Coronary artery (tissue), 2 donors: ENCODE data around the gene RDH8.

Source experiments
- DNase-seq: peaks from one replicate; pipeline ENCODE4 v3.0.0-alpha.2; 2017; ENCODE audit warnings: low spot score
- H3K27ac ChIP-seq, 2 donors: fragments of 200-600 bp; sonication (generic); one replicate each; pipeline ENCODE4 v1.5.1; 2016 to 2019
- H3K4me3 ChIP-seq: fragments of 200-600 bp; sonication (generic); 2 replicates; pipeline ENCODE4 v1.5.1; 2016; ENCODE audit warnings: mild to moderate bottlenecking, moderate library complexity
- TF ChIP-seq, protein P1 (sequence below): fragments of 200-600 bp; sonication (generic); IDR thresholded peaks from one replicate; pipeline ENCODE4 v1.5.1; 2019; ENCODE audit warnings: antibody characterized with exemption

Gene RDH8

GRCh38 chr19:9995084-9995483, 18.2 kb upstream of the RDH8 start:
- TF ChIP-seq, protein P1, sequence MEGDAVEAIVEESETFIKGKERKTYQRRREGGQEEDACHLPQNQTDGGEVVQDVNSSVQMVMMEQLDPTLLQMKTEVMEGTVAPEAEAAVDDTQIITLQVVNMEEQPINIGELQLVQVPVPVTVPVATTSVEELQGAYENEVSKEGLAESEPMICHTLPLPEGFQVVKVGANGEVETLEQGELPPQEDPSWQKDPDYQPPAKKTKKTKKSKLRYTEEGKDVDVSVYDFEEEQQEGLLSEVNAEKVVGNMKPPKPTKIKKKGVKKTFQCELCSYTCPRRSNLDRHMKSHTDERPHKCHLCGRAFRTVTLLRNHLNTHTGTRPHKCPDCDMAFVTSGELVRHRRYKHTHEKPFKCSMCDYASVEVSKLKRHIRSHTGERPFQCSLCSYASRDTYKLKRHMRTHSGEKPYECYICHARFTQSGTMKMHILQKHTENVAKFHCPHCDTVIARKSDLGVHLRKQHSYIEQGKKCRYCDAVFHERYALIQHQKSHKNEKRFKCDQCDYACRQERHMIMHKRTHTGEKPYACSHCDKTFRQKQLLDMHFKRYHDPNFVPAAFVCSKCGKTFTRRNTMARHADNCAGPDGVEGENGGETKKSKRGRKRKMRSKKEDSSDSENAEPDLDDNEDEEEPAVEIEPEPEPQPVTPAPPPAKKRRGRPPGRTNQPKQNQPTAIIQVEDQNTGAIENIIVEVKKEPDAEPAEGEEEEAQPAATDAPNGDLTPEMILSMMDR, result no peak
- H3K27ac ChIP-seq, result no peak overlapping the region
- no peak for DNase-seq
- H3K4me3 ChIP-seq, result no peak overlapping the region

GRCh38 chr19:9995999-9996398, 17.3 kb upstream of the RDH8 start:
- no peak overlapping the region for H3K4me3 ChIP-seq
- TF ChIP-seq, protein P1, result no peak
- DNase-seq, result no peak
- H3K27ac ChIP-seq, result no peak overlapping the region

DNA sequence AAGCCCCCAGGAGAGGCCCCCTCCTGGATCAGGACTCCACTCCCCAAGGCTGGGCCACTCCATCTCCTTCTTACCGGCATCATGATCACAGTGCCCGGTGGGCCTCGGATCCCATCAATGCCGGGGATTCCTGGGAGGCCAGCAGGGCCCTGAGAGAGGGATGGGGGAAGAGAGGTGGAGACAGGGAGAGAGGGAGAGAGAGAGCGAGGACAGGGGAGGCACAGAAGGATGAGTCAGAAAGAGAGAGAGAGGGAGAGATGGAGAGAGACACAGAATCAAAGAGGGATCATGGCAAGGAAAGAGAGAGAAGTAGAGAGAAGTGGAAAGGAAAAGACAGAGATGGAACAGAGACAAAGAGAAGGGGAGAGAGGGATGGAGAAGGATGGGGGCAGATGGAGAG, 16.7 kb upstream of the RDH8 start:
- Histone ChIP-seq H3K4me3 (no peak overlapping the region), H3K27ac (no peak overlapping the region)
- TF ChIP-seq, protein P1, result no peak
- no peak for DNase-seq

DNA sequence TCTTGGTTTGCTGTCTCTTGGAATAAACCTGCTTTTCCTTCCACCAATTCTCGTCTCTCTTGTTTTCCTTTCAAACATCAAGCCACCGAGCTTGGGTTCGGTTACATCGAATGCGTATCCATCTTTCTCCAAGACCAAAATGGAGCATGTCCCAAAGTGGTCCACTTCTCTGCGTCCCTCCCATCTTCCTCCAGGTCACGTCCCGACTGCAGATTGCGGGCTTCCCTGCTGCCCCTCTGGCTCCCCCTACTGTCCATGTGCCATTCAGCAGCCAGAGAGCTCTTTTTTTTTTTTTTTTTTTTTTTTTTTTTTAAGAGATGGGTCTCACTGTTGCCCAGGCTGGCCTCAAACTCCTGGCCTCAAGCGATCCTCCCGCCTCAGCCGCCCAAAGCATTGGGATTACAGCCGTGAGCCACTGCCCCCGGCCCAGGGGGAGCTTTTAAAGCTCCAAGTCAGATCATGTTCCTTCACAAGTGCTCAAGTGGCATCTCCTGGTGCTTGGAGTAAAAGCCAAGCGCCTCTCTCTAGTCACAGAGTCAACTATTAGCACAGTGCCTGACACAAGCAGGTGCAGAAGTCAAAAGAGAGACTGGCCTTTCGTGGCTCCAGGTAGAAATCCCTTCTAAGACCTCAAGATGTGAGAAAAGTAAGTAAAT, 13.0 kb upstream of the RDH8 start:
- no peak for DNase-seq
- H3K4me3 ChIP-seq, result no peak overlapping the region
- TF ChIP-seq, protein P1, result peak; percentile 35
- no peak overlapping the region for H3K27ac ChIP-seq

DNA sequence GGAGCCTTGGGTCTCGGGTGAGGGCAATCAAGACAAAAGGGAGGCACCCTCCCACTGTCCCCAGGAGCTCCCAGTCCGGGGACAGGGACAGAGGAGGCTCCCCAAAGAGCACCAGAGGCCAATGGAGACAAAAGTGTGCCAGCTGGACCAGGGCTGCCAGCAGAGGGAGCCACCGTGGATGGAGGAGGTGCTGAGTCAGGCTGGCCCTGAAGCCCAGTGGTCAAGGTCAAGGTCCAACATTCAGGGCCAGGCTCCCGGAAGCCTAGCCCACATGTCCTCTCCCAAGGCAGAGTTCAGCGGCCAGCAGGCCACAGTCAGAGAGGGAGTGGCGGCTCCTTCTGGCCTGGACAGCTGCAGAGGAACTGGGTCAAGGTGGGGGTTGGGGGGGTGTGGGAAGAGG, 11.4 kb upstream of the RDH8 start:
- DNase-seq, result no peak
- H3K4me3 ChIP-seq, result no peak overlapping the region

DNA sequence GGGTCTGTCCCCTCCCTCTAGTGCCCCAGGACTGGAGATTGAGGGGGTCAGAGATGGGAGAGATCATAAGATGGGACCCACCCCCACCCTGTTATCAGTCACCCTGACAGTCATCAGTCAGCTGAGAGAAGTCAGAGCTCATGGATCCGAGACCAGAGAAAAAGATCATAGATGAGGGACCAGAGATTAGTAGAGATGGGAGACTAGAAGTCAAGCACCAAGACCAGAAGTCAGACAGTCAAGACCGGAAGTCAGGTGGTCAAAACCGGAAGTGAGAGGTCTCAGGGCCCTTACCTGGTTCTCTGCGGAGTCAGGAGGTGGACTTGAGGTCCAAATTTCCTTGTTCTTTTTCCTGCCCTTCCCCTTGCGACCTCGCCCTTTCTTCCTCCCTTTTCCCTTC, 10.0 kb upstream of the RDH8 start:
- no peak overlapping the region for H3K4me3 ChIP-seq
- no peak overlapping the region for H3K27ac ChIP-seq
- DNase-seq, result no peak
- TF ChIP-seq, protein P1, result no peak

More for the DNA sequence above, 11.4 kb upstream of the RDH8 start:
- no peak overlapping the region for H3K27ac ChIP-seq
- TF ChIP-seq, protein P1, result no peak

DNA sequence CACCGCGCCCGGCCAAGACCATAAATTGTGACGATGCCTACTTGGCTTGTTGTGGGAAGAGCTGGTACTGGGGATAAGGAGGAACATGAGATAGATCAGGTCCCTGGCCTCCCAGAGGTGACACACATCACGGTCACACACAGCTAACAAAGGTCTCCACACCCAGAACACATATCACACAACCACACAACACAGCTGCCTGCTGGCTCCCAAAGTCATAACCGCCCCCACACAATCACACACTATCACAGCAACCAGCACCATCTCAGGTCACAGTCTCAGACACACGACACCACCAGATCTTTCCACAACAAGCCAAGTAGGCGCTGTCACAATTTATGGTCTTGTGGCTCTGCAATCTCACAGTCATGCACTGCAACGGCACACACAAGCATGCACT, 8.7 kb upstream of the RDH8 start:
- peak overlapping the region in 1 of 2 donors; percentile 9 for H3K27ac ChIP-seq

More for the DNA sequence above, 8.7 kb upstream of the RDH8 start:
- H3K4me3 ChIP-seq, result no peak overlapping the region
- TF ChIP-seq, protein P1, result no peak
- DNase-seq, result no peak
